Uterus (tissue), 2 donors: ENCODE measurements around the gene BRSK2.

Source experiments
- CTCF ChIP-seq, 4 experiments: fragments of 200-600 bp in 2 of 4; fragments of 450-650 bp in 2 of 4; sonication (generic) in 2 of 4; IDR thresholded peaks; one replicate each; pipeline ENCODE4 v1.5.1; 2016 to 2019; ENCODE audit warnings: antibody characterized with exemption in 4 of 4, mild to moderate bottlenecking in 2 of 4, moderate library complexity in 1 of 4
- POLR2A ChIP-seq, 2 donors: fragments of 450-650 bp; IDR thresholded peaks; one replicate each; pipeline ENCODE4 v1.6.1; 2016; ENCODE audit warnings: antibody characterized with exemption in 2 of 2, mild to moderate bottlenecking in 1 of 2, moderate library complexity in 1 of 2

GRCh38 chr11:1389932-1390568, at the start of gene BRSK2:
- TF ChIP-seq CTCF (IDR thresholded peaks at IDR 0.05): no peak
- no peak for TF ChIP-seq POLR2A (IDR thresholded peaks at IDR 0.05)
